Mesenchymal stem cell (in vitro differentiated cells and primary cell): ENCODE measurements around the gene ARPC2.

Experiments used
- DNase-seq: peaks from one replicate; pipeline ENCODE4 v3.0.0-alpha.2; 2013
- H2AFZ ChIP-seq: one replicate; pipeline ENCODE4 v1.6.1; 2013; ENCODE audit warnings: low read depth, mild to moderate bottlenecking, control low read depth, inconsistent platforms, low read length, moderate library complexity
- H2AK5ac ChIP-seq: 2 replicates; pipeline ENCODE4 v1.6.1; 2013; ENCODE audit warnings: low read length, moderate library complexity, mild to moderate bottlenecking, inconsistent platforms; ENCODE audit not compliant: severe bottlenecking
- H2BK120ac ChIP-seq: one replicate; pipeline ENCODE4 v1.6.1; 2013; ENCODE audit warnings: low read depth, mild to moderate bottlenecking, inconsistent platforms, low read length, moderate library complexity
- H2BK12ac ChIP-seq, 2 experiments: one replicate each; pipeline ENCODE4 v1.6.1; 2013; ENCODE audit warnings: inconsistent platforms in 2 of 2, low read length in 2 of 2, mild to moderate bottlenecking in 2 of 2, moderate library complexity in 2 of 2, control low read depth in 1 of 2
- H2BK15ac ChIP-seq: one replicate; pipeline ENCODE4 v1.6.1; 2013; ENCODE audit warnings: mild to moderate bottlenecking, low read depth, inconsistent platforms; ENCODE audit not compliant: poor library complexity, severe bottlenecking
- H2BK5ac ChIP-seq: 2 replicates; pipeline ENCODE4 v1.6.1; 2013; ENCODE audit warnings: low read depth, mild to moderate bottlenecking, low read length, control low read depth, inconsistent platforms; ENCODE audit not compliant: poor library complexity, severe bottlenecking
- H3K14ac ChIP-seq, 2 experiments: one replicate each; pipeline ENCODE4 v1.6.1; 2013; ENCODE audit warnings: inconsistent platforms in 2 of 2, low read length in 2 of 2, control low read depth in 1 of 2, mild to moderate bottlenecking in 1 of 2, moderate library complexity in 1 of 2
- H3K18ac ChIP-seq, 2 experiments: one replicate each; pipeline ENCODE4 v1.6.1; 2013; ENCODE audit warnings: inconsistent platforms in 2 of 2, low read length in 2 of 2, control low read depth in 1 of 2, low read depth in 1 of 2, mild to moderate bottlenecking in 1 of 2
- H3K23ac ChIP-seq, 2 experiments: one replicate each; pipeline ENCODE4 v1.6.1; 2013; ENCODE audit warnings: inconsistent platforms in 2 of 2, low read length in 2 of 2, mild to moderate bottlenecking in 2 of 2, moderate library complexity in 2 of 2, control low read depth in 1 of 2
- H3K27ac ChIP-seq: 2 replicates; pipeline ENCODE4 v1.5.1; 2013; ENCODE audit warnings: mild to moderate bottlenecking, moderate library complexity, low read length, control low read depth, inconsistent platforms; ENCODE audit not compliant: poor library complexity, severe bottlenecking
- H3K27me3 ChIP-seq, 2 experiments: 2 replicates each; pipeline versions ENCODE4 v1.6.1 to v1.7.0; 2013; ENCODE audit warnings: low read length in 2 of 2, mild to moderate bottlenecking in 2 of 2, moderate library complexity in 2 of 2, control low read depth in 1 of 2, inconsistent platforms in 1 of 2; ENCODE audit not compliant: control insufficient read depth in 1 of 2, insufficient read depth in 1 of 2
- H3K36me3 ChIP-seq, 2 experiments: 2 replicates each; pipeline versions ENCODE4 v1.6.1 to v1.7.0; 2013; ENCODE audit warnings: low read length in 2 of 2, control low read depth in 1 of 2, inconsistent platforms in 1 of 2, low read depth in 1 of 2, mild to moderate bottlenecking in 1 of 2; ENCODE audit not compliant: insufficient read depth in 2 of 2, control insufficient read depth in 1 of 2
- H3K4ac ChIP-seq, 2 experiments: one replicate each; pipeline ENCODE4 v1.6.1; 2013; ENCODE audit warnings: inconsistent platforms in 2 of 2, low read length in 2 of 2, mild to moderate bottlenecking in 2 of 2, moderate library complexity in 2 of 2, control low read depth in 1 of 2, low read depth in 1 of 2
- H3K4me1 ChIP-seq: 2 replicates; pipeline ENCODE4 v1.6.1; 2013; ENCODE audit warnings: low read depth, low read length, control low read depth; ENCODE audit not compliant: control insufficient read depth, insufficient read depth
- H3K4me2 ChIP-seq: 2 replicates; pipeline ENCODE4 v1.6.1; 2013; ENCODE audit warnings: low read length, mild to moderate bottlenecking, inconsistent platforms; ENCODE audit not compliant: poor library complexity, severe bottlenecking
- H3K4me3 ChIP-seq, 2 experiments: 2 replicates each; pipeline versions ENCODE4 v1.5.1 to v1.7.0; 2013; ENCODE audit warnings: low read length in 2 of 2, mild to moderate bottlenecking in 2 of 2, control low read depth in 1 of 2, low read depth in 1 of 2; ENCODE audit not compliant: insufficient read depth in 1 of 2
- H3K79me1 ChIP-seq: replicated peaks from 2 replicates; pipeline ENCODE4 v1.6.1; 2013; ENCODE audit warnings: mild to moderate bottlenecking, control low read depth, low read length, inconsistent platforms; ENCODE audit not compliant: poor library complexity, severe bottlenecking
- H3K9ac ChIP-seq: 2 replicates; pipeline ENCODE4 v1.7.0; 2013; ENCODE audit warnings: mild to moderate bottlenecking, low read length, moderate library complexity
- H3K9me3 ChIP-seq: 2 replicates; pipeline ENCODE4 v1.7.0; 2013; ENCODE audit warnings: mild to moderate bottlenecking, low read length; ENCODE audit not compliant: control insufficient read depth
- H4K8ac ChIP-seq: one replicate; pipeline ENCODE4 v1.6.1; 2013; ENCODE audit warnings: inconsistent platforms, mild to moderate bottlenecking, low read length, moderate library complexity
- H4K91ac ChIP-seq: one replicate; pipeline ENCODE4 v1.6.1; 2013; ENCODE audit warnings: mild to moderate bottlenecking, low read length, inconsistent platforms
- WGBS: methylation state at CpG from one replicate; pipeline ENCODE4 v1.1.7; 2013; ENCODE audit warnings: mixed read lengths; 5-methylcytosine and 5-hydroxymethylcytosine counted together

ARPC2 gene

GRCh38 chr2:218274586-218274985 is 57.6 kb downstream of the ARPC2 start:
- WGBS: 92% methylated on average over 4 of the region's 4 CpGs
- H3K9me3 ChIP-seq: no peaks in the 10 kb centered on the region
- H3K18ac ChIP-seq: no peak overlapping the region
- peaks cover 60 to 67% of the 10 kb centered on the region in 2 experiments for H3K36me3 ChIP-seq
- H2AK5ac ChIP-seq: no peak overlapping the region
- H2AFZ ChIP-seq: no peak overlapping the region
- H3K9ac ChIP-seq: peak overlapping the region; percentile 12
- DNase-seq: no peak
- no peaks in the 10 kb centered on the region for H3K27me3 ChIP-seq
- no peak overlapping the region for H4K91ac ChIP-seq
- H2BK15ac ChIP-seq: no peak overlapping the region
- H3K79me1 ChIP-seq: peaks cover 58% of the 10 kb centered on the region
- no peak overlapping the region for H3K4me3 ChIP-seq
- H3K4me2 ChIP-seq: no peak overlapping the region
- no peak overlapping the region for H2BK12ac ChIP-seq
- H3K14ac ChIP-seq: no peak overlapping the region
- no peak overlapping the region for H2BK120ac ChIP-seq
- no peak overlapping the region for H3K23ac ChIP-seq
- H2BK5ac ChIP-seq: no peak overlapping the region
- no peak overlapping the region for H3K4ac ChIP-seq
- H3K4me1 ChIP-seq: peaks cover 18% of the 10 kb centered on the region
- no peak overlapping the region for H4K8ac ChIP-seq
- H3K27ac ChIP-seq: no peak overlapping the region

GRCh38 chr2:218275371-218276072 is 58.5 kb downstream of the ARPC2 start:
- peak overlapping the region; percentile 10 for H4K91ac ChIP-seq
- H2AK5ac ChIP-seq: no peak overlapping the region
- no peak overlapping the region for H3K27ac ChIP-seq
- H3K4me1 ChIP-seq: peaks cover 21% of the 10 kb centered on the region
- H2BK120ac ChIP-seq: no peak overlapping the region
- H2BK15ac ChIP-seq: no peak overlapping the region
- peaks cover 64% of the 10 kb centered on the region for H3K79me1 ChIP-seq
- DNase-seq: no peak
- H3K36me3 ChIP-seq: peaks cover 70 to 76% of the 10 kb centered on the region in 2 experiments
- no peak overlapping the region for H3K4ac ChIP-seq
- H3K23ac ChIP-seq: no peak overlapping the region
- no peak overlapping the region for H3K9ac ChIP-seq
- H2AFZ ChIP-seq: no peak overlapping the region
- no peak overlapping the region for H3K14ac ChIP-seq
- no peak overlapping the region for H3K4me3 ChIP-seq
- H3K9me3 ChIP-seq: no peaks in the 10 kb centered on the region
- H4K8ac ChIP-seq: no peak overlapping the region
- no peak overlapping the region for H2BK12ac ChIP-seq
- no peak overlapping the region for H3K18ac ChIP-seq
- no peak overlapping the region for H3K4me2 ChIP-seq
- H2BK5ac ChIP-seq: no peak overlapping the region
- 97% methylated on average over 9 of the region's 9 CpGs for WGBS
- no peaks in the 10 kb centered on the region for H3K27me3 ChIP-seq

GRCh38 chr2:218276986-218277755 is 60.2 kb downstream of the ARPC2 start:
- Histone ChIP-seq H2AK5ac (no peak overlapping the region), H3K23ac (no peak overlapping the region), H3K27me3 (no peaks in the 10 kb centered on the region), H3K14ac (no peak overlapping the region), H2BK12ac (no peak overlapping the region), H2AFZ (no peak overlapping the region), H3K9ac (peak overlapping the region; percentile 19), H3K36me3 (peaks cover 81 to 86% of the 10 kb centered on the region in 2 experiments), H2BK15ac (no peak overlapping the region), H3K18ac (no peak overlapping the region), H3K4me1 (peaks cover 20% of the 10 kb centered on the region), H4K8ac (no peak overlapping the region), H3K4ac (no peak overlapping the region), H3K4me2 (no peak overlapping the region), H3K4me3 (no peak overlapping the region), H3K9me3 (no peaks in the 10 kb centered on the region), H3K79me1 (peaks cover 60% of the 10 kb centered on the region), H2BK5ac (no peak overlapping the region), H4K91ac (no peak overlapping the region), H3K27ac (no peak overlapping the region), H2BK120ac (no peak overlapping the region)
- no peak for DNase-seq
- 92% methylated on average over 10 of the region's 12 CpGs for WGBS

GRCh38 chr2:218277921-218278320 is 60.9 kb downstream of the ARPC2 start:
- Histone ChIP-seq H3K18ac (no peak overlapping the region), H2AK5ac (no peak overlapping the region), H3K4me3 (no peak overlapping the region), H3K4ac (no peak overlapping the region), H3K36me3 (peaks cover 81 to 86% of the 10 kb centered on the region in 2 experiments), H3K4me1 (peaks cover 21% of the 10 kb centered on the region), H3K14ac (no peak overlapping the region), H3K9ac (peak overlapping the region; percentile 19), H3K9me3 (no peaks in the 10 kb centered on the region), H2BK12ac (no peak overlapping the region), H3K27ac (no peak overlapping the region), H2BK5ac (no peak overlapping the region), H2BK120ac (no peak overlapping the region), H2BK15ac (no peak overlapping the region), H4K91ac (no peak overlapping the region), H3K23ac (no peak overlapping the region), H2AFZ (no peak overlapping the region), H4K8ac (no peak overlapping the region), H3K4me2 (no peak overlapping the region), H3K79me1 (peaks cover 58% of the 10 kb centered on the region), H3K27me3 (no peaks in the 10 kb centered on the region)
- DNase-seq: no peak
- WGBS: 81% methylated on average over 7 of the region's 7 CpGs
